ENCODE results near the gene TOM1L2. TPM values are rescaled to one million over a fixed set of nuclear protein-coding genes. Genes with fewer than 3 reads are reported as not detected.

TOM1L2 gene
- total and polyA plus RNA-seq, 2 donors from 2014 or later: 28.2 to 59.4 TPM

DNA sequence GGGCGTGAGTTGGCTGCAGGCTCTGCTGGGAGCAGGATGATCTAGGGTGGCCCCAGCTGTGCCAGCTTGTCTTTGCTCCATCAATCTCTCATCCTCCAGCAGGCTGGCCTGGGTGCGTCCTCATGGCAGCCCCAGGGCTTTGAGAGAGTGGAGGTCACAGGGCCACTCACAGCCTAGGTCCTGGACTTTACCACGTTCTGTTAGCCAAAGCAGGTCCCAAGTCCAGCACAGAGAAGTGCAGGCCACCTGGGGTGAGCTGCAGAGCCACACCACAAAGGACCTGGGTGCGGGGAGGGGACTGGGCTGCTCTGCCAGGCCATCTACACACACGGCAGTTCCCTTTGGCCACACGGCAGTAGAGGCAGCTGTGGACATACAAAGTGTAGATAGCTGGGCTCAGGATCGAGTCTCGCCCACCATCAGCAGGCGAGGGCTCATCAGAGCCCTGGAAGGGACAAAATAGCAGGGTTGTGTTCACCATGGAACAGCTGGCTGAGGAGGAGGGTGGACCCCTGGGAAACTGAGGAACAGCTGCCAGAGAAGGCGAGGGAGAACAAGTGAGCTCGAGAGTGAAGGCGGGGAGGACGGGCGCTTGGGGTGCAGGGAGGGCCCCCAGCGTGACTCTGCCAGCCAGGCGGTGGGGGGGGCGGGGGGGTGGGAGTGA, 165.5 kb downstream of the TOM1L2 start:
- DNase-seq: no peak
- TF ChIP-seq, protein P1, sequence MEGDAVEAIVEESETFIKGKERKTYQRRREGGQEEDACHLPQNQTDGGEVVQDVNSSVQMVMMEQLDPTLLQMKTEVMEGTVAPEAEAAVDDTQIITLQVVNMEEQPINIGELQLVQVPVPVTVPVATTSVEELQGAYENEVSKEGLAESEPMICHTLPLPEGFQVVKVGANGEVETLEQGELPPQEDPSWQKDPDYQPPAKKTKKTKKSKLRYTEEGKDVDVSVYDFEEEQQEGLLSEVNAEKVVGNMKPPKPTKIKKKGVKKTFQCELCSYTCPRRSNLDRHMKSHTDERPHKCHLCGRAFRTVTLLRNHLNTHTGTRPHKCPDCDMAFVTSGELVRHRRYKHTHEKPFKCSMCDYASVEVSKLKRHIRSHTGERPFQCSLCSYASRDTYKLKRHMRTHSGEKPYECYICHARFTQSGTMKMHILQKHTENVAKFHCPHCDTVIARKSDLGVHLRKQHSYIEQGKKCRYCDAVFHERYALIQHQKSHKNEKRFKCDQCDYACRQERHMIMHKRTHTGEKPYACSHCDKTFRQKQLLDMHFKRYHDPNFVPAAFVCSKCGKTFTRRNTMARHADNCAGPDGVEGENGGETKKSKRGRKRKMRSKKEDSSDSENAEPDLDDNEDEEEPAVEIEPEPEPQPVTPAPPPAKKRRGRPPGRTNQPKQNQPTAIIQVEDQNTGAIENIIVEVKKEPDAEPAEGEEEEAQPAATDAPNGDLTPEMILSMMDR (IDR thresholded peaks at IDR 0.05; ENCODE audit: borderline replicate concordance, extremely low read depth, insufficient read depth): no peak
- H3K27ac ChIP-seq (ENCODE audit: low read depth in 2 of 2, low read length in 2 of 2): no peak overlapping the region
- no peak overlapping the region for H3K9ac ChIP-seq (ENCODE audit: low read length in 3 of 3)
- H3K36me3 ChIP-seq (ENCODE audit: control insufficient read depth in 2 of 3, insufficient read depth in 3 of 3, low read length in 3 of 3): no peaks in the 10 kb centered on the region
- peaks cover 2 to 11% (median 3%) of the 10 kb centered on the region in 3 donors for H3K4me1 ChIP-seq (ENCODE audit: control insufficient read depth in 2 of 3, insufficient read depth in 2 of 3, low read depth in 1 of 3, low read length in 3 of 3)
- no peaks in the 10 kb centered on the region for H3K9me3 ChIP-seq (ENCODE audit: control insufficient read depth in 2 of 3, insufficient read depth in 1 of 3, low read length in 3 of 3)
- no peak for FAIRE-seq
- intact Hi-C loops (cut with DNase I): no loop called here
- H3K4me3 ChIP-seq (ENCODE audit: low read length in 3 of 3): no peak overlapping the region
- H3K27me3 ChIP-seq (ENCODE audit: control insufficient read depth, insufficient read depth, low read length): no peaks in the 10 kb centered on the region

DNA sequence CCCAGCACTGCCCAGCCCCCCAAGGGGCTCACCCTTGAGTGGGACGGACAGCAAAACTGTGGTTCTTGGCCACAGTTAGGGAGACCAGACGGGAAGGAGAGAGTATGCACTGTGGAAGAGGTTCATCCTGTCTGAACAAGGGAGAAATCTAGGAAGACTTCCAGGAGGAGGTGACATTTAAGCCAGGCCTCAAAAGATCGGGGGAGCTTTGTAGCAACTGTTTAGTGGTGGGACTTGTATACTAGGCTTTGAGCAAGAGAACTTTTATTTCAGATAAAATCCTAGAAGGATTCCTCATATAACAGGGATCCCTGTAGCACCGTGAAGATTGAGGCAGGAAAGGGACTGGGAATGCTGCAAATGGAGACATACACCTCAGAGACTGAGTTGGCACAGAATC, 166.2 kb downstream of the TOM1L2 start:
- Histone ChIP-seq H3K36me3 (ENCODE audit: control insufficient read depth in 2 of 3, insufficient read depth in 3 of 3, low read length in 3 of 3) (no peaks in the 10 kb centered on the region), H3K27ac (ENCODE audit: low read depth in 2 of 2, low read length in 2 of 2) (no peak overlapping the region), H3K27me3 (ENCODE audit: control insufficient read depth, insufficient read depth, low read length) (no peaks in the 10 kb centered on the region), H3K9ac (ENCODE audit: low read length in 3 of 3) (no peak overlapping the region), H3K4me1 (ENCODE audit: control insufficient read depth in 2 of 3, insufficient read depth in 2 of 3, low read depth in 1 of 3, low read length in 3 of 3) (peaks cover 0 to 9% (median 0%) of the 10 kb centered on the region in 3 donors), H3K9me3 (ENCODE audit: control insufficient read depth in 2 of 3, insufficient read depth in 1 of 3, low read length in 3 of 3) (no peaks in the 10 kb centered on the region), H3K4me3 (ENCODE audit: low read length in 3 of 3) (no peak overlapping the region)
- TF ChIP-seq, protein P1 (IDR thresholded peaks at IDR 0.05; ENCODE audit: borderline replicate concordance, extremely low read depth, insufficient read depth): no peak
- DNase-seq: no peak
- intact Hi-C loops (cut with DNase I): no loop called here
- no peak for FAIRE-seq

DNA sequence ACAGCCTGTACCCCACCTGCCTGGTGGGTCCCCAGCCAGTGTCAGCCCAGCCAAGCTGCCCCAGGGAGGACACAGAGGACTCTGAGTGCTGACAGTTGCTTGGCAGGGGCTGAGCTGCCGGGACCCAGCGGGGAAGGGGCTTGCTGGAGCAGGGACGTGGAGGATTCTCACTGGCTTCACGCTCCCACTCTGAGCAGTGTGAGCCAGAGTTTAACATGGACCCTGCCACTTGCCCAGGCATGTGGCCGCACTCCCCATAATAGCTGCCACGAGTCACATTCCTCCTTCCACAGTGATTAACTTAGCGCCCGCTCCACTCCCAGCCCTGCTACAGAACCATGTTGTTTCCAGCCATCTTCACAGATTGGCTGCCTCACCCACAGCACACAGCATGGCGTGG, 166.6 kb downstream of the TOM1L2 start:
- DNase-seq (no peak), FAIRE-seq (no peak)
- intact Hi-C loops (cut with DNase I): no loop called here
- Histone ChIP-seq H3K27me3 (ENCODE audit: control insufficient read depth, insufficient read depth, low read length) (no peaks in the 10 kb centered on the region), H3K9me3 (ENCODE audit: control insufficient read depth in 2 of 3, insufficient read depth in 1 of 3, low read length in 3 of 3) (no peaks in the 10 kb centered on the region), H3K27ac (ENCODE audit: low read depth in 2 of 2, low read length in 2 of 2) (no peak overlapping the region), H3K4me1 (ENCODE audit: control insufficient read depth in 2 of 3, insufficient read depth in 2 of 3, low read depth in 1 of 3, low read length in 3 of 3) (peaks cover 0 to 6% (median 0%) of the 10 kb centered on the region in 3 donors), H3K9ac (ENCODE audit: low read length in 3 of 3) (no peak overlapping the region), H3K4me3 (ENCODE audit: low read length in 3 of 3) (no peak overlapping the region), H3K36me3 (ENCODE audit: control insufficient read depth in 2 of 3, insufficient read depth in 3 of 3, low read length in 3 of 3) (no peaks in the 10 kb centered on the region)
- TF ChIP-seq, protein P1 (IDR thresholded peaks at IDR 0.05; ENCODE audit: borderline replicate concordance, extremely low read depth, insufficient read depth): no peak

DNA sequence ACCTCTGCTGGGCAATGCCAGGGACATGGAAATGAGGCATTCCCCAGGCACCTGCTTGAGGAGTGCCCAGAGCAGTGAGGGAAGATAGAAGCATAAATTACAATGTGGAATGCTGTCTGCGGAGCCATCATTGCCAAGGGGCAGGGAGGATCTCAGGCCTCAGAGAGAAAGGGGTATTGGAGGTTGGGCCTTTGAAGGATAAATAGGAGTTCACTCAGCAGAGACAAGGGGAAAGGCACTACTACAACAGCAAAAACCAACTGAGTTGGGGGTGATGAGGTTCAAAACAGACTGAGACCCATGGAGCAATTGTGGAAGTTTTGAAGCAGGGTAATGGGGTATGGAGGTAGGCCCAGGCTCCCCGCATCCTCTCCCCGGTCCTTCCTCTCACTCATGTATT, 168.2 kb downstream of the TOM1L2 start:
- FAIRE-seq: no peak
- no peaks in the 10 kb centered on the region for H3K9me3 ChIP-seq (ENCODE audit: control insufficient read depth in 2 of 3, insufficient read depth in 1 of 3, low read length in 3 of 3)
- H3K4me3 ChIP-seq (ENCODE audit: low read length in 3 of 3): no peak overlapping the region
- peaks cover 0 to 6% (median 0%) of the 10 kb centered on the region in 3 donors for H3K4me1 ChIP-seq (ENCODE audit: control insufficient read depth in 2 of 3, insufficient read depth in 2 of 3, low read depth in 1 of 3, low read length in 3 of 3)
- no peak overlapping the region for H3K27ac ChIP-seq (ENCODE audit: low read depth in 2 of 2, low read length in 2 of 2)
- intact Hi-C loops (cut with DNase I): no loop called here
- H3K9ac ChIP-seq (ENCODE audit: low read length in 3 of 3): no peak overlapping the region
- TF ChIP-seq, protein P1 (IDR thresholded peaks at IDR 0.05; ENCODE audit: borderline replicate concordance, extremely low read depth, insufficient read depth): no peak
- H3K27me3 ChIP-seq (ENCODE audit: control insufficient read depth, insufficient read depth, low read length): no peaks in the 10 kb centered on the region
- DNase-seq: no peak
- H3K36me3 ChIP-seq (ENCODE audit: control insufficient read depth in 2 of 3, insufficient read depth in 3 of 3, low read length in 3 of 3): no peaks in the 10 kb centered on the region

Data from kidney (tissue), 14 donors.